NCI-H526 treated with DMSO at 0.1 percent for 48 hours (cell line): ENCODE data around the gene RIMKLA.

Experiments used
- DNase-seq: peaks from one replicate; lab custom pipeline; 2025; lab: John Stamatoyannopoulos, UW

Gene RIMKLA

GRCh38 chr1:42430286-42431135 lies 49.9 kb downstream of the RIMKLA start:
- no peak for DNase-seq

GRCh38 chr1:42431514-42431913 lies 50.9 kb downstream of the RIMKLA start:
- no peak for DNase-seq

- DNase-seq, result no peak
Observed at GRCh38 chr1:42432714-42433113, 52.1 kb downstream of the RIMKLA start.

- DNase-seq, result no peak
Observed at GRCh38 chr1:42433369-42433768, 52.8 kb downstream of the RIMKLA start.

- DNase-seq, result no peak
Observed at GRCh38 chr1:42434340-42434739, 53.7 kb downstream of the RIMKLA start.

- DNase-seq, result no peak
Observed at GRCh38 chr1:42439940-42440339, 59.3 kb downstream of the RIMKLA start.

GRCh38 chr1:42442662-42443061 lies 62.1 kb downstream of the RIMKLA start:
- DNase-seq, result no peak

- DNase-seq, result no peak
Observed at GRCh38 chr1:42449256-42449655, 68.7 kb downstream of the RIMKLA start.

- DNase-seq, result no peak
Observed at GRCh38 chr1:42450061-42450460, 69.5 kb downstream of the RIMKLA start.

- no peak for DNase-seq
Observed at GRCh38 chr1:42453386-42453785, 72.8 kb downstream of the RIMKLA start.

GRCh38 chr1:42454403-42454802 lies 73.8 kb downstream of the RIMKLA start:
- no peak for DNase-seq

- peak; percentile 92 for DNase-seq
Observed at GRCh38 chr1:42456010-42456753, 75.6 kb downstream of the RIMKLA start, which contains the start of the genes PPCS and ZMYND12. PPCS (plus strand) TSS chr1:42456543; CDS start chr1:42456566, 23 bp downstream. ZMYND12 (minus strand) TSS chr1:42456022; CDS start chr1:42455997, 25 bp downstream.

GRCh38 chr1:42456754-42457089 lies 76.1 kb downstream of the RIMKLA start:
- peak; percentile 76 for DNase-seq

- DNase-seq, result no peak
Observed at GRCh38 chr1:42461196-42461595, 80.6 kb downstream of the RIMKLA start.

- peak; percentile 100 for DNase-seq
Observed at GRCh38 chr1:42462828-42463763, 82.5 kb downstream of the RIMKLA start, which contains the start of gene CCDC30. CCDC30 (plus strand) TSS chr1:42463286; CDS start chr1:42480552, 17,266 bp downstream.

GRCh38 chr1:42463921-42464320 lies 83.3 kb downstream of the RIMKLA start:
- no peak for DNase-seq

GRCh38 chr1:42466030-42466429 lies 85.4 kb downstream of the RIMKLA start:
- no peak for DNase-seq

- no peak for DNase-seq
Observed at GRCh38 chr1:42469727-42470126, 89.1 kb downstream of the RIMKLA start.
